Nephron progenitor cell (in vitro differentiated cells): ENCODE results near the gene CLIP1.
"Not testable (repeated sequence)": the region's sequence is repeated elsewhere in the genome, so short reads cannot be mapped to it uniquely, and the experiment has no call there.

Source experiments
- DNase-seq: peaks from one replicate; pipeline ENCODE4 v3.0.0; 2021
- H3K27ac Mint-ChIP-seq: 2 replicates; pipeline ENCODE4 v1.8.0; 2021; ENCODE audit warnings: mild to moderate bottlenecking, moderate library complexity, mixed read lengths
- H3K27me3 Mint-ChIP-seq: 2 replicates; pipeline ENCODE4 v1.8.0; 2021; ENCODE audit warnings: mild to moderate bottlenecking, low read depth, mixed read lengths; ENCODE audit not compliant: poor library complexity
- H3K36me3 Mint-ChIP-seq: 2 replicates; pipeline ENCODE4 v1.8.0; 2021; ENCODE audit warnings: low read depth, mixed read lengths
- H3K4me1 Mint-ChIP-seq: 2 replicates; pipeline ENCODE4 v1.8.0; 2021; ENCODE audit warnings: mixed read lengths
- H3K4me3 Mint-ChIP-seq: 2 replicates; pipeline ENCODE4 v1.8.0; 2021; ENCODE audit warnings: mild to moderate bottlenecking, moderate library complexity, mixed read lengths
- H3K9me3 Mint-ChIP-seq: 2 replicates; pipeline ENCODE4 v1.8.0; 2021; ENCODE audit warnings: mild to moderate bottlenecking, moderate library complexity, mixed read lengths
- CTCF ChIP-seq: fragments of 200-600 bp; sonication (generic); IDR thresholded peaks from 2 replicates; pipeline ENCODE4 v1.5.0; 2021; ENCODE audit warnings: antibody characterized with exemption

The CLIP1 gene

GRCh38 chr12:122435186-122435585 is 12.7 kb upstream of the CLIP1 start:
- Mint-ChIP-seq H3K36me3 (no peaks in the 10 kb centered on the region), H3K27me3 (peaks cover 7% of the 10 kb centered on the region), H3K4me1 (no peaks in the 10 kb centered on the region), H3K9me3 (no peaks in the 10 kb centered on the region), H3K27ac (no peak overlapping the region), H3K4me3 (no peak overlapping the region)
- no peak for DNase-seq
- TF ChIP-seq CTCF = no peak

GRCh38 chr12:122429043-122429442 is 6.6 kb upstream of the CLIP1 start:
- not testable (repeated sequence) for H3K9me3 Mint-ChIP-seq, H3K4me3 Mint-ChIP-seq, H3K36me3 Mint-ChIP-seq, H3K27ac Mint-ChIP-seq, DNase-seq, H3K4me1 Mint-ChIP-seq, H3K27me3 Mint-ChIP-seq

GRCh38 chr12:122427403-122427802 is 4.9 kb upstream of the CLIP1 start:
- no peaks in the 10 kb centered on the region for H3K36me3 Mint-ChIP-seq
- DNase-seq = no peak
- no peaks in the 10 kb centered on the region for H3K27me3 Mint-ChIP-seq
- peaks cover 16% of the 10 kb centered on the region for H3K4me1 Mint-ChIP-seq
- no peaks in the 10 kb centered on the region for H3K9me3 Mint-ChIP-seq
- H3K27ac Mint-ChIP-seq = no peak overlapping the region
- no peak overlapping the region for H3K4me3 Mint-ChIP-seq
- no peak for TF ChIP-seq CTCF

GRCh38 chr12:122423258-122424165 is 1.0 kb upstream of the CLIP1 start:
- TF ChIP-seq CTCF = no peak
- Mint-ChIP-seq H3K9me3 (no peaks in the 10 kb centered on the region), H3K4me3 (peak overlapping the region; percentile 90), H3K27me3 (no peaks in the 10 kb centered on the region), H3K36me3 (no peaks in the 10 kb centered on the region), H3K4me1 (peaks cover 30% of the 10 kb centered on the region), H3K27ac (peak overlapping the region; percentile 95)
- DNase-seq = peak; percentile 54

- peaks cover 4% of the 10 kb centered on the region for H3K36me3 Mint-ChIP-seq
Observed at GRCh38 chr12:122422730-122423257, 325 bp upstream of the CLIP1 start.

More at GRCh38 chr12:122422730-122423257, 325 bp upstream of the CLIP1 start:
- Mint-ChIP-seq H3K9me3 (no peaks in the 10 kb centered on the region), H3K4me1 (peaks cover 34% of the 10 kb centered on the region), H3K27me3 (no peaks in the 10 kb centered on the region), H3K27ac (peak overlapping the region; percentile 95), H3K4me3 (peak overlapping the region; percentile 90)
- no peak for TF ChIP-seq CTCF
- DNase-seq = no peak
